ENCODE results near the gene MICAL1.

MICAL1 gene

GRCh38 chr6:109503327-109504224, 48.0 kb upstream of the MICAL1 start:
- H3K9me3 ChIP-seq (ENCODE audit: control insufficient read depth, insufficient read depth, low read depth, low read length): no peaks in the 10 kb centered on the region
- TF ChIP-seq ZNF544 (tag by site-specific recombination; IDR thresholded peaks at IDR 0.05) (no peak), ZNF660 (tag by site-specific recombination; IDR thresholded peaks at IDR 0.05) (no peak), ZBTB7A (tag by site-specific recombination; IDR thresholded peaks at IDR 0.05; ENCODE audit: low read depth) (no peak), ZNF112 (tag by site-specific recombination; IDR thresholded peaks at IDR 0.05) (no peak), ZSCAN4 (tag by site-specific recombination; IDR thresholded peaks at IDR 0.05) (no peak), FEZF1 (tag by site-specific recombination; IDR thresholded peaks at IDR 0.05) (no peak), MYNN (tag by site-specific recombination; IDR thresholded peaks at IDR 0.05; ENCODE audit: borderline replicate concordance) (no peak), ZNF26 (tag by site-specific recombination; IDR thresholded peaks at IDR 0.05) (no peak), ZNF624 (tag by site-specific recombination; IDR thresholded peaks at IDR 0.05) (no peak)
- CTCF ChIA-PET: interaction anchor here (0.6 kb wide), 1 partner anchor 247 kb away, joined by 3 read pairs; no protein-coding TSS in a partner anchor

GRCh38 chr6:109498936-109499335, 43.4 kb upstream of the MICAL1 start:
- no peaks in the 10 kb centered on the region for H3K36me3 ChIP-seq (ENCODE audit: control insufficient read depth in 2 of 2, insufficient read depth in 1 of 2, low read length in 2 of 2)
- CTCF ChIA-PET: no interaction called here
- H3K27ac ChIP-seq (ENCODE audit: extremely low read depth, low read depth, low read length): no peak overlapping the region
- H3K4me3 ChIP-seq (ENCODE audit: low read depth, low read length): no peak overlapping the region
- POLR2A ChIA-PET: no interaction called here
- H3K4me1 ChIP-seq (ENCODE audit: control insufficient read depth, insufficient read depth, low read length): no peaks in the 10 kb centered on the region; the same call in 1 of the 2 replicates
- H3K9me3 ChIP-seq (ENCODE audit: control insufficient read depth, insufficient read depth, low read depth, low read length): no peaks in the 10 kb centered on the region
- no peak for TF ChIP-seq PRDM2 (tag by site-specific recombination; IDR thresholded peaks at IDR 0.05; ENCODE audit: borderline replicate concordance)

More at GRCh38 chr6:109503327-109504224, 48.0 kb upstream of the MICAL1 start:
- H3K4me3 ChIP-seq (ENCODE audit: low read depth, low read length): no peak overlapping the region
- no peak overlapping the region for H3K27ac ChIP-seq (ENCODE audit: extremely low read depth, low read depth, low read length)
- H3K4me1 ChIP-seq (ENCODE audit: control insufficient read depth, insufficient read depth, low read length): no peaks in the 10 kb centered on the region
- POLR2A ChIA-PET: no interaction called here
- no peaks in the 10 kb centered on the region for H3K36me3 ChIP-seq (ENCODE audit: control insufficient read depth in 2 of 2, insufficient read depth in 1 of 2, low read length in 2 of 2)

- no peak overlapping the region for H3K27ac ChIP-seq (ENCODE audit: extremely low read depth, low read depth, low read length)
- ChIA-PET CTCF (no interaction called here), POLR2A (no interaction called here)
- H3K4me1 ChIP-seq (ENCODE audit: control insufficient read depth, insufficient read depth, low read length): no peaks in the 10 kb centered on the region; the same call in 1 of the 2 replicates
- TF ChIP-seq SCRT2 (tag by site-specific recombination; IDR thresholded peaks at IDR 0.05): peak; percentile 70
- no peak for TF ChIP-seq ZNF626 (tag by site-specific recombination; IDR thresholded peaks at IDR 0.05)
- no peaks in the 10 kb centered on the region for H3K9me3 ChIP-seq (ENCODE audit: control insufficient read depth, insufficient read depth, low read depth, low read length)
- H3K36me3 ChIP-seq (ENCODE audit: control insufficient read depth in 2 of 2, insufficient read depth in 1 of 2, low read length in 2 of 2): no peaks in the 10 kb centered on the region
- no peak overlapping the region for H3K4me3 ChIP-seq (ENCODE audit: low read depth, low read length)
These were observed 42.5 kb upstream of the MICAL1 start for GRCh38 chr6:109498052-109498451.
